Fibroblast of lung (primary cell): Measurements from ENCODE around the gene LHX4. TPM values are rescaled to one million over a fixed set of nuclear protein-coding genes. Genes with fewer than 3 reads are reported as not detected.

Experiments used
- DNase-seq, 2 donors: peaks; one replicate each; pipeline versions ENCODE4 v3.0.0 to v3.0.0-alpha.2; 2010; ENCODE audit warnings: low read depth in 2 of 2
- H2AFZ ChIP-seq: 2 replicates; pipeline ENCODE4 v1.5.1; 2012; ENCODE audit warnings: low read length, control low read depth, inconsistent platforms
- H3K27ac ChIP-seq: 2 replicates; pipeline ENCODE4 v1.5.1; 2011; ENCODE audit warnings: low read length, control low read depth; ENCODE audit not compliant: insufficient read depth
- H3K27me3 ChIP-seq: 2 replicates; pipeline ENCODE4 v1.5.1; 2011; ENCODE audit warnings: mild to moderate bottlenecking, low read length; ENCODE audit not compliant: control insufficient read depth, insufficient read depth
- H3K36me3 ChIP-seq: 2 replicates; pipeline ENCODE4 v1.5.1; 2011; ENCODE audit warnings: low read length; ENCODE audit not compliant: control insufficient read depth, insufficient read depth
- H3K4me1 ChIP-seq: 2 replicates; pipeline ENCODE4 v1.5.1; 2011; ENCODE audit warnings: low read length; ENCODE audit not compliant: control insufficient read depth, insufficient read depth; ENCODE audit errors: extremely low read depth
- H3K4me2 ChIP-seq: 2 replicates; pipeline ENCODE4 v1.5.1; 2011; ENCODE audit warnings: low read length, control low read depth; ENCODE audit not compliant: insufficient read depth; ENCODE audit errors: extremely low read depth
- H3K4me3 ChIP-seq, 4 experiments: fragments of 200-600 bp in 1 of 4; sonication (generic) in 1 of 4; replicated peaks in 1 of 4; 2 replicates each; pipeline ENCODE4 v1.5.1; 2011 to 2016; ENCODE audit warnings: low read length in 4 of 4, low read depth in 3 of 4, mild to moderate bottlenecking in 3 of 4, control low read depth in 2 of 4, inconsistent platforms in 1 of 4, mixed read lengths in 1 of 4; ENCODE audit not compliant: insufficient read depth in 1 of 4; ENCODE audit errors: control extremely low read depth in 1 of 4
- H3K79me2 ChIP-seq: 2 replicates; pipeline ENCODE4 v1.5.1; 2012; ENCODE audit warnings: mild to moderate bottlenecking, low read length, inconsistent platforms; ENCODE audit not compliant: control insufficient read depth, insufficient read depth
- H3K9ac ChIP-seq: 2 replicates; pipeline ENCODE4 v1.5.1; 2011; ENCODE audit warnings: mild to moderate bottlenecking, low read length, control low read depth; ENCODE audit not compliant: insufficient read depth
- H3K9me3 ChIP-seq: 2 replicates; pipeline ENCODE4 v1.5.1; 2012; ENCODE audit warnings: low read depth, low read length; ENCODE audit not compliant: control insufficient read depth, insufficient read depth
- H4K20me1 ChIP-seq: 2 replicates; pipeline ENCODE4 v1.5.1; 2011; ENCODE audit warnings: low read length; ENCODE audit not compliant: control insufficient read depth, insufficient read depth; ENCODE audit errors: extremely low read depth
- EZH2 ChIP-seq: IDR thresholded peaks from 2 replicates; pipeline ENCODE4 v1.5.1; 2012; ENCODE audit warnings: low read length, control low read depth, mild to moderate bottlenecking; ENCODE audit errors: missing control alignments
- polyA plus RNA-seq, 2 donors: library from polyadenylated mRNA; depleted of rRNA in 1 of 2; stranded (reverse) in 1 of 2; unstranded in 1 of 2; fragments of >200 nt; gene quantifications; 2 replicates each; pipeline ENCODE4 v1.2.1, GENCODE V29; 2011 to 2012; ENCODE audit warnings: missing spikeins in 1 of 2
- total RNA-seq: library from RNA; depleted of rRNA; stranded (reverse); fragments of >200 nt; gene quantifications from 2 replicates; pipeline ENCODE4 v1.2.1, GENCODE V29; 2014
- TF ChIP-seq, protein P1 (sequence below), 2 donors: IDR thresholded peaks in 1 of 2; conservative IDR thresholded peaks in 1 of 2; 1 replicate in 1 of 2; 2 replicates in 1 of 2; pipeline ENCODE4 v1.5.1; 2011 to 2012; ENCODE audit warnings: low read length in 2 of 2, control low read depth in 1 of 2, inconsistent platforms in 1 of 2, low read depth in 1 of 2, mild to moderate bottlenecking in 1 of 2

Gene LHX4
- total and polyA plus RNA-seq, 2 donors (not counting 1 experiment from before 2014, with no cell fraction given): 0.03 to 0.33 TPM

DNA sequence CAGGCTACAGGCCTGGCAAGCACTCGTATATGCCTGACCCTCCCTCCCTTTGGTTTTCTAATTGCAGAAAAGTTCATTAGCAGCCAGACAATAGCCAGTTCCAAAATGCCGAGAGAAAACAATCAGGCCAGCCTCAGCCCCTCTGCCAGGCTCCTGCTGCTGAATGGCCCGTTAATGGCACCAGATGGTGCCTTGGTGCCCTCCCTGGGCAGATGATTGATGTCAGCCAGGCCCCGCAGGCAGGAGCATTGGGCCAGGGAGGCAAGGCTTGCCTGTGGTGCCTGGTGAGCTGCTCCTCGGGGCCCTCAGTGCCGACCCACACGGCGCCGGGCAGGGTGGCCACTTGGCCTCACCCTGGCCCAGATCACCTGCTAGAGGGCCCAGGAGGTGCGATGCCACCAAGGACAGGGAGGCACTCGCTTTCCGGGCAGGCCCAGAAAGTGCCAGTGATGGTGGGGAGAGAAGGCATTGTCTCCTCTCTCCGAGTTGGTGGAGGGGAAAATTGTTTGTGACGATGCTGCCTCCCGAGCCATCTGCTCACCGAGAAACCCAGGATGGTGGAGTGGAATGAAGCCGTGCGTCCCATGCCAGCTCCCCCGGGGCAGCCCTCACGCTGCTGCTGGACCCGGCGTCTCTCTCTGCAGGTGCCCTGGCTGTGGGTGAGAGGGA is 47.3 kb upstream of the LHX4 start:
- no peak overlapping the region for H3K27ac ChIP-seq
- no peak overlapping the region for H2AFZ ChIP-seq
- no peaks in the 10 kb centered on the region for H4K20me1 ChIP-seq
- peaks cover 47% of the 10 kb centered on the region for H3K36me3 ChIP-seq
- no peak overlapping the region for H3K4me2 ChIP-seq
- H3K4me1 ChIP-seq: no peaks in the 10 kb centered on the region
- H3K9ac ChIP-seq: no peak overlapping the region
- H3K4me3 ChIP-seq: no peak overlapping the region
- no peaks in the 10 kb centered on the region for H3K9me3 ChIP-seq
- DNase-seq: no peak
- H3K79me2 ChIP-seq: no peaks in the 10 kb centered on the region
- H3K27me3 ChIP-seq: no peaks in the 10 kb centered on the region
- TF ChIP-seq, protein P1, sequence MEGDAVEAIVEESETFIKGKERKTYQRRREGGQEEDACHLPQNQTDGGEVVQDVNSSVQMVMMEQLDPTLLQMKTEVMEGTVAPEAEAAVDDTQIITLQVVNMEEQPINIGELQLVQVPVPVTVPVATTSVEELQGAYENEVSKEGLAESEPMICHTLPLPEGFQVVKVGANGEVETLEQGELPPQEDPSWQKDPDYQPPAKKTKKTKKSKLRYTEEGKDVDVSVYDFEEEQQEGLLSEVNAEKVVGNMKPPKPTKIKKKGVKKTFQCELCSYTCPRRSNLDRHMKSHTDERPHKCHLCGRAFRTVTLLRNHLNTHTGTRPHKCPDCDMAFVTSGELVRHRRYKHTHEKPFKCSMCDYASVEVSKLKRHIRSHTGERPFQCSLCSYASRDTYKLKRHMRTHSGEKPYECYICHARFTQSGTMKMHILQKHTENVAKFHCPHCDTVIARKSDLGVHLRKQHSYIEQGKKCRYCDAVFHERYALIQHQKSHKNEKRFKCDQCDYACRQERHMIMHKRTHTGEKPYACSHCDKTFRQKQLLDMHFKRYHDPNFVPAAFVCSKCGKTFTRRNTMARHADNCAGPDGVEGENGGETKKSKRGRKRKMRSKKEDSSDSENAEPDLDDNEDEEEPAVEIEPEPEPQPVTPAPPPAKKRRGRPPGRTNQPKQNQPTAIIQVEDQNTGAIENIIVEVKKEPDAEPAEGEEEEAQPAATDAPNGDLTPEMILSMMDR (conservative IDR thresholded peaks at IDR 0.05 in 1 of 2, IDR thresholded peaks at IDR 0.05 in 1 of 2; ENCODE audit: low read depth in 1 of 2, low read length in 2 of 2): no peak
- no peak for TF ChIP-seq EZH2

GRCh38 chr1:180183426-180183825 is 46.6 kb upstream of the LHX4 start:
- no peak overlapping the region for H2AFZ ChIP-seq
- H3K4me1 ChIP-seq: no peaks in the 10 kb centered on the region
- H3K9ac ChIP-seq: no peak overlapping the region
- H3K4me3 ChIP-seq: no peak overlapping the region
- no peaks in the 10 kb centered on the region for H4K20me1 ChIP-seq
- H3K9me3 ChIP-seq: no peaks in the 10 kb centered on the region
- TF ChIP-seq, protein P1 (conservative IDR thresholded peaks at IDR 0.05 in 1 of 2, IDR thresholded peaks at IDR 0.05 in 1 of 2; ENCODE audit: low read depth in 1 of 2, low read length in 2 of 2): no peak
- TF ChIP-seq EZH2: no peak
- H3K27me3 ChIP-seq: no peaks in the 10 kb centered on the region
- H3K27ac ChIP-seq: no peak overlapping the region
- H3K36me3 ChIP-seq: peaks cover 49% of the 10 kb centered on the region
- no peaks in the 10 kb centered on the region for H3K79me2 ChIP-seq
- no peak for DNase-seq
- H3K4me2 ChIP-seq: no peak overlapping the region

DNA sequence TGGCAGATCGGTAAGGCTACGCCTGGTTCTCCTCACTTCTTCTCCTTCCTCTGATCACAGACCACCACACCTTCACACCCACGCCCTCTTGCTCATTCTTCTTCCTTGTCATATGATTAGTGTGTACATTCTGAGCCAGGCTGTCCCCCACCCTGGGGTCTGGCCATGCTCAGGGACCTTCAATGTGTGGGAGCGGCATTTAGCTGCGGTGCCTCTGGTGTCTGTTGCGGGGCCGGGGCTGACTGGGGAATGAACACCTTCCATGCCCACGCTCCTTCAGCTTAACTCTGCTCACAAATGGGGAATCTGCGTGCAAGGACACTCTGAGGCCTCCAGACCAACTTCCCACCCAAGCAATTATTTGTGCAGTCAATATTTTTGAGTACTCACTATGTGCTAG is 46.0 kb upstream of the LHX4 start:
- H3K9me3 ChIP-seq: no peaks in the 10 kb centered on the region
- H3K27ac ChIP-seq: no peak overlapping the region
- H2AFZ ChIP-seq: no peak overlapping the region
- no peaks in the 10 kb centered on the region for H3K4me1 ChIP-seq
- no peak overlapping the region for H3K4me3 ChIP-seq
- H3K27me3 ChIP-seq: no peaks in the 10 kb centered on the region
- no peak overlapping the region for H3K4me2 ChIP-seq
- H3K79me2 ChIP-seq: no peaks in the 10 kb centered on the region
- TF ChIP-seq, protein P1 (conservative IDR thresholded peaks at IDR 0.05 in 1 of 2, IDR thresholded peaks at IDR 0.05 in 1 of 2; ENCODE audit: low read depth in 1 of 2, low read length in 2 of 2): no peak
- TF ChIP-seq EZH2: no peak
- DNase-seq: no peak
- H4K20me1 ChIP-seq: no peaks in the 10 kb centered on the region
- peaks cover 50% of the 10 kb centered on the region for H3K36me3 ChIP-seq
- H3K9ac ChIP-seq: no peak overlapping the region
